ELF-1 (cell line): ENCODE data around the gene NUDT2.

Source experiments
- DNase-seq: peaks from one replicate; pipeline ENCODE4 v3.0.0-alpha.2; 2016; ENCODE audit warnings: low read depth, low spot score

The NUDT2 gene

GRCh38 chr9:34370335-34370969, 41.1 kb downstream of the NUDT2 start:
- no peak for DNase-seq

- no peak for DNase-seq
Measured at GRCh38 chr9:34370970-34371880, 41.9 kb downstream of the NUDT2 start.

GRCh38 chr9:34371886-34372466, 42.6 kb downstream of the NUDT2 start:
- DNase-seq, result no peak

GRCh38 chr9:34372467-34373011, 43.2 kb downstream of the NUDT2 start:
- peak; percentile 97 for DNase-seq

GRCh38 chr9:34373749-34374148, 44.4 kb downstream of the NUDT2 start:
- DNase-seq, result no peak

- DNase-seq, result no peak
Measured at GRCh38 chr9:34374339-34374738, 45.0 kb downstream of the NUDT2 start.

- DNase-seq, result peak; percentile 90
Measured at GRCh38 chr9:34374905-34375552, 45.7 kb downstream of the NUDT2 start.

GRCh38 chr9:34375901-34376595, 46.7 kb downstream of the NUDT2 start:
- peak; percentile 75 for DNase-seq

GRCh38 chr9:34376596-34377403, 47.4 kb downstream of the NUDT2 start, which contains the start of gene MYORG:
TSS of gene MYORG (minus strand) at chr9:34376898. CDS start at chr9:34372943, 3,955 bp downstream.
- DNase-seq, result peak; percentile 97

- DNase-seq, result no peak
Measured at GRCh38 chr9:34377404-34377746, 48.0 kb downstream of the NUDT2 start.

- no peak for DNase-seq
Measured at GRCh38 chr9:34378376-34379060, 49.1 kb downstream of the NUDT2 start.

GRCh38 chr9:34379334-34380033, 50.1 kb downstream of the NUDT2 start:
- peak; percentile 98 for DNase-seq

- DNase-seq, result no peak
Measured at GRCh38 chr9:34380034-34380510, 50.7 kb downstream of the NUDT2 start.

- DNase-seq, result peak; percentile 81
Measured at GRCh38 chr9:34380511-34381315, 51.3 kb downstream of the NUDT2 start.

- DNase-seq, result no peak
Measured at GRCh38 chr9:34381323-34381722, 52.0 kb downstream of the NUDT2 start.

- no peak for DNase-seq
Measured at GRCh38 chr9:34382054-34382453, 52.7 kb downstream of the NUDT2 start.

GRCh38 chr9:34382879-34383278, 53.5 kb downstream of the NUDT2 start:
- DNase-seq, result no peak

GRCh38 chr9:34383904-34384303, 54.5 kb downstream of the NUDT2 start:
- no peak for DNase-seq
